ENCODE data around the gene SMIM11. TPM values are rescaled to one million over a fixed set of nuclear protein-coding genes. Genes with fewer than 3 reads are reported as not detected.
"Not testable (repeated sequence)": the region's sequence is repeated elsewhere in the genome, so short reads cannot be mapped to it uniquely, and the experiment has no call there.

The SMIM11 gene
- total RNA-seq, 2 experiments from 2014 or later = 14.5 to 15.6 TPM

DNA sequence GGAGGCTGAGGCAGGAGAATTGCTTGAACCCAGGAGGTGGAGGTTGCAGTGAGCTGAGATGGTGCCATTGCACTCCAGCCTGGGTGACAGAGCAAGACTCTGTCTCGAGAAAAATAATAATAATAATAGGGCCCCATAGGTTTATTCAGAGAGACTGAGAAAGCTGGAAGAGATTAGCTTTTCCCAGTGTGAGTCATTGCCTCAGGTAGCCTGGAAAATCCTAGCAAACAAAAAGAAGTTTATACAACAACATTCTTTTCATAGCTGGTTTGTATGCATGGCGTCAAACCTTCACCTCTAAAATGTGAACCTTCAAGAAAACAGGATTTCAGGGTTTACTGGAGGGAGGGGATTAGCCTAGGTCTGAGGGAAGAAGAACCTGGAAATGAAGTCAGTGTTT is 7.8 kb downstream of the SMIM11 start:
- DNase-seq; CTCF ChIA-PET; H3K36me3 Mint-ChIP-seq; H3K27me3 Mint-ChIP-seq; POLR2A ChIA-PET; H3K4me1 Mint-ChIP-seq (ENCODE audit: low read depth); intact Hi-C loops (cut with micrococcal nuclease); H3K9me3 Mint-ChIP-seq; H3K27ac Mint-ChIP-seq; H3K4me3 Mint-ChIP-seq: not testable (repeated sequence)

DNA sequence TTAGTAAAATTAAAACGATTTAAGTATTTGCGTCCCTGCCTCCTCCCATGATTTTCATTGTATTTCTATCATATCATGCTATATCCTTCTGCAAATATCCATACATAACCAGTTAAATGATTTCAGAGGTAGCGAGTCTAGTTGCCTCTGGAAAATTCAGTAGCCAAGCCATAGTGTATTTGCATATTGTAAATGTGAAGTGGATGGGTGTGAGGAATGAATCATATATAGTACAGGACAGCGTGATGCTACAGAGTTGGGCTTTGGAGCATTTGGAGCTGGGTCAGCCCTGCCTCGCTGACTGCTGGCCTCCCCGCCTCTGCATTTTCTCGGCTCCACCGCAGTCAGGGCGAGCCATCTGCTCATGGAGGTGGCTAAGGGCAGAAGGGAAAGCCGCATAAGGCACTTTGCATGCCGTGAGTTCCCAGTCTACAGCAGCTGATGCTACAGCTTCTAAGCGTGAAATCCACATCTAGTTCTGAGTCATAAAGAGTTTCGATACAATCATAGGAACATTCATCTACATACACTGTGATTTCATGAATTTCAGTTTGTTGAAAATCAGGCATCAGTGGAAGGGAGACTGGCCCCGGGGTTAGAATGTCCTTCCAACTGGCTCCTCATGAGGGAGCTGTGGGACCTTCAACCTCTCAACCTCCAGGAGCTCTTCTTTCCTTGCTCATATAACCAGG is 8.6 kb downstream of the SMIM11 start:
- H3K36me3 Mint-ChIP-seq; H3K4me1 Mint-ChIP-seq (ENCODE audit: low read depth); CTCF ChIA-PET; H3K4me3 Mint-ChIP-seq; H3K27me3 Mint-ChIP-seq; H3K9me3 Mint-ChIP-seq; DNase-seq; POLR2A ChIA-PET; intact Hi-C loops (cut with micrococcal nuclease); H3K27ac Mint-ChIP-seq: not testable (repeated sequence)

DNA sequence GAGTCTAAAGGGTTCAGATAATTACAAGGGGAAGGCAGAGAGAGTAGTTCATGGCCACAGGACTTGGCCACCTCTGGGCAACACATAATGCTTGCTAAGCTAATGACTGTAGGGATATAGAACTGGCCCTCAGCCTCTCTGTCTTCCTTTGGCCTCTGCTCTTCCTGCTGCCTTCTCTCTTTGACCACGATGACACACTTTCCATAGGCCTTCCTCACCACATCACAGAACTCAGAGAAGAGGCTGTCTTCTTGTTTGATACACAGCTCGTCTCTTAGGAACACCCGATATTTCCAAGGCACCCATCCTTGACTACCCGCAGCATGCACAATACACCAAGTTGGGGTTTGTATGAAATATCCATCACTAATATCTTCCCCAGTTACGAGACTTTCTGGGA is 25.2 kb downstream of the SMIM11 start:
- H3K9me3 Mint-ChIP-seq; intact Hi-C loops (cut with micrococcal nuclease); CTCF ChIA-PET; H3K4me3 Mint-ChIP-seq; POLR2A ChIA-PET; H3K27me3 Mint-ChIP-seq; H3K36me3 Mint-ChIP-seq; H3K27ac Mint-ChIP-seq; DNase-seq; H3K4me1 Mint-ChIP-seq (ENCODE audit: low read depth): not testable (repeated sequence)

DNA sequence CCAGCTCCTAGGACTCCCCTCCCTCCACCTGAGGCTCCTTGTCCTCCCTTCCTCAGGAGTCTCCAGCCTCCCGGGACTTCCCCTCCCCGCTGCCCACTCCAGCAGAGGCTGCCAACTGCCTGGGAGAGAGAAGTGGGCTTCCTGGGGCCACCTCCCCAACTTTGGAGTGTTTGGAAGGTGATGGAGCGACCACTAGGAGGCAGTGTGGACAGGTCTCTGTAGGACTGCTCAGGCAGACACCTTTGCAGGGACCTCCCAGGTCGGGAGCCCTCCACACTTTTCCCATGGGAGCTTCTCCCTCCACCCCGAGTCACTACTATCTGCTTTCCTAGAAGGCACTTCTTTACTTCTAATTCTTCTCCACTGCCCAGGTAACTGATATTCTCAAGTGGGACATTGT is 29.4 kb downstream of the SMIM11 start:
- H3K4me3 Mint-ChIP-seq; H3K27ac Mint-ChIP-seq; H3K9me3 Mint-ChIP-seq; H3K36me3 Mint-ChIP-seq; intact Hi-C loops (cut with micrococcal nuclease); DNase-seq; CTCF ChIA-PET; POLR2A ChIA-PET; H3K4me1 Mint-ChIP-seq (ENCODE audit: low read depth); H3K27me3 Mint-ChIP-seq: not testable (repeated sequence)

DNA sequence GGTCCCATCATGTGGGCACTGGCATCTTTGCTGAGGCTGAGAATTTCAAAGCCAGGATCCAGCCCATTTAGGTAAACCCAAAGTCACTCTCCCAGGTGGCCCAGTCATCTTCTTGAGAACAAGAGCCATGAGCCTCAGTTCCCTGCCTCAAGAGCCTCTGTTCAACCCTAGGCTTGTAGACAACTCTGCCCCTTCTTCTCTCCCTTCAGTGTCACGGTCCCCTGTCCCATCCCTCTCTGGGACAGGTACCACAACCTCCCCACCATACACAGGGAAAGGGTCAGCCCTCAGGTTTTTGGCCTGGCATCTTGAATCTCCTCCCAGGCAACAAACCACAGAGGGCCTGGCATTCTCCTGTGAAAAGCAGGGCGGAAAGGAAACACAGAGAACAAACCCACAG is 30.4 kb downstream of the SMIM11 start:
- H3K4me3 Mint-ChIP-seq; intact Hi-C loops (cut with micrococcal nuclease); H3K27ac Mint-ChIP-seq; H3K27me3 Mint-ChIP-seq; POLR2A ChIA-PET; H3K36me3 Mint-ChIP-seq; H3K9me3 Mint-ChIP-seq; H3K4me1 Mint-ChIP-seq (ENCODE audit: low read depth); CTCF ChIA-PET; DNase-seq: not testable (repeated sequence)

DNA sequence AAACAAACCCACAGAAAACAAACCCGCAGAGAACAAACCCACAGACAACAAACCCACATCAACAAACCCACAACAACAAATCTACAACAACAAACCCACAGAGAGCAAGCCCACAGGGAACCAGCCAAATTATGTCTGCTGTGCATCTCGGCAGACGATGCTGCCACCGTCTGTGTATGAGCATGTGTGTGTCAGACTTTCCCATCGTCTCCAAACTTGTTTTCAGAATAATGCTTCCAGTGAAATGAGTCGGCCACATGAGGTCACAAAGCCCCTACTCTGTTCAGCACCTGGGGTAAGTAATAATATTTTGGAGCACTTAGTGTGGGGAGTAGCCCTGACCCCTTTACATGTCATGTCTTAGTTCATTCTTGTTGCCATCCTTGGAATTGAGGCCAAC is 30.8 kb downstream of the SMIM11 start:
- POLR2A ChIA-PET; intact Hi-C loops (cut with micrococcal nuclease); H3K9me3 Mint-ChIP-seq; H3K27me3 Mint-ChIP-seq; H3K36me3 Mint-ChIP-seq; H3K4me1 Mint-ChIP-seq (ENCODE audit: low read depth); H3K4me3 Mint-ChIP-seq; CTCF ChIA-PET; DNase-seq; H3K27ac Mint-ChIP-seq: not testable (repeated sequence)

DNA sequence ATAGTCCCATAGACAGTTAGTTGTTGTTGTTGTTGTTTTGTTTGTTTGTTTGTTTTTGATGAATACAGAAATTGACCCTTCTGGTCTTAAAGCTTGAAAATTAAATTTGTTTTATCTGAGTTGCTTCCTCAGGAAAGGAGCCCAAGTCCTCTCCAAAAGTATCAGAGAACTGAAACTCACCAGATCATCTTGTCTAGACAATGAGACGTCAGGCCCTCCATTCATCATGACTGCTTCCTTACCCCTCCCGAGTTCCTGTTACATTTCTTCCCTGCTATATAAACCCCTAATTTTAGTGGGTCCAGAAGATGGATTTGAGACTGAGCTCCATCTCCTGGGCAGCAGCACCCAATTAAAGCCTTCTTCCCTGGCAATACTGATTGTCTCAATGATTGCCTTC is 31.4 kb downstream of the SMIM11 start:
- H3K27me3 Mint-ChIP-seq, H3K9me3 Mint-ChIP-seq: not testable (repeated sequence)

DNA sequence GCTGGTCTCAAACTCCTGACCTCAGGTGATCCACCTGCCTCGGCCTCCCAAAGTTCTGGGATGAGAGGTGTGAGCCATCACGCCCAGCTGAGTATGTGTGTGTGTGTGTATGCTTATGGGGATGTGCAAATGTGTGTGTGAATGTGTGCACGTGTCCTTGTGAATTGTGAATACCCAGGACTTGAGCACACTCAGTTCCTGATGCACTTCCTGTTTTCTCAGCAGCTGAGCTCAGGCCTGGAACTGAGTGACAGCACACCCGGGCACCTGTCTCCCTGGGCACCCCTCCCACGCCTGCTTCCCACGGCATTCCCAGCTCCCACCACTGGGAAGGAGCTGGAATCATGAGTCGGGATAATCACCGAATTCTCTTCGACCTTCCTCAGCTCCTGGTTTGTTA is 32.0 kb downstream of the SMIM11 start:
- POLR2A ChIA-PET; H3K9me3 Mint-ChIP-seq; intact Hi-C loops (cut with micrococcal nuclease); CTCF ChIA-PET; H3K4me3 Mint-ChIP-seq; H3K36me3 Mint-ChIP-seq; H3K27me3 Mint-ChIP-seq; DNase-seq; H3K27ac Mint-ChIP-seq; H3K4me1 Mint-ChIP-seq (ENCODE audit: low read depth): not testable (repeated sequence)

More for the DNA sequence above, 31.4 kb downstream of the SMIM11 start:
- POLR2A ChIA-PET; DNase-seq; intact Hi-C loops (cut with micrococcal nuclease); H3K4me1 Mint-ChIP-seq (ENCODE audit: low read depth); H3K27ac Mint-ChIP-seq; H3K4me3 Mint-ChIP-seq; CTCF ChIA-PET; H3K36me3 Mint-ChIP-seq: not testable (repeated sequence)

DNA sequence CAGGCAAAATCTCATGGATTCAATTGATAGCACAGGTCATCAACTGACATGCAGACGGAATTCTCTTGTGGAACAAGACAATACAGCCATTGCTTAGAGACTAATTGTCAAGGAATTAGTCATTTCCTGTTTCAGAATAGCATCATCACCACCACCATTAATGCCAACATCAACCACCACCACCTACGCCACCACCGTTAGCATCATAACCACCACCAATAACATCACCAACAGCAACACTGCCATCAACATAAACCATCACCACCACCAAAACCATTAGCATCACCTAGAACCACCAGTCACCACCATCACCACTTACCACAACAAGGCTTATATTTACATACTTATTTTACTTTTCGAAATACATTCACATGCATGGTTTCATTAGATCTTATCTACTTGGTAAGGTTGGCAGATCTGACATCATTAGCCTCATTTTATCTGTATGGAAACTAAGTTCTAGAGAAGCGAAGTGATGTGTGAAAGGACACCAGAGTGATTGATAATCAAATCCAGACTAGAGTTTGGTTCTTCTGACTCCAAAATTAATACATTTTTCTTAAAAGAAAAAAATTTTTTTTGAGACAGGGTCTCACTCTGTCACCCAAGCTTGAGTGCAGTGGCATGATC is 42.3 kb downstream of the SMIM11 start:
- CTCF ChIA-PET; H3K4me1 Mint-ChIP-seq (ENCODE audit: low read depth); POLR2A ChIA-PET: not testable (repeated sequence)

DNA sequence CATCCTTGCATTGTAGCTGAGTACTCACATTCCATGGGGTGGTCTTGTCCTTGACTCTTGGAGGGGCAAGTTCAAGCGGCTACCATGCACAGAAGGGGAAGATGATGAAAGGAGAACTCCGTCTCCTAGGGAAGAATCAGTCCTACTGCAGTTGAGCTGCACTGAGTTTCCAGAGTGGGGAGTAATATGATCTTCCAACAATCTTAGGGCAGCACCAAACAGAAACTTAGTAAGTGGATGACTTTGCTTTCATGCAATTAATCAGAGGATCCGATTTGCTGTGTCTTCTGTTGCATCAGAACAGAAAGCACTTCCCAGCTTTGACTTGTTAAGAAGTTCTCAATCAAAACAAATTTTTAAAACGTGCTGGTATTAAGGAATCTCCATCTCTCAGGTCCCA is 48.5 kb downstream of the SMIM11 start, which contains the start of gene SMIM34:
TSS of gene SMIM34 (minus strand) at position 147 of the 400 bp plus-strand sequence. CDS start at position 35, 112 bp downstream.
- DNase-seq; H3K27me3 Mint-ChIP-seq; H3K36me3 Mint-ChIP-seq; H3K4me3 Mint-ChIP-seq; H3K9me3 Mint-ChIP-seq; CTCF ChIA-PET; POLR2A ChIA-PET; H3K4me1 Mint-ChIP-seq (ENCODE audit: low read depth); intact Hi-C loops (cut with micrococcal nuclease); H3K27ac Mint-ChIP-seq: not testable (repeated sequence)

More for the DNA sequence above, 42.3 kb downstream of the SMIM11 start:
- H3K27me3 Mint-ChIP-seq; H3K36me3 Mint-ChIP-seq; H3K9me3 Mint-ChIP-seq; DNase-seq; H3K27ac Mint-ChIP-seq; intact Hi-C loops (cut with micrococcal nuclease); H3K4me3 Mint-ChIP-seq: not testable (repeated sequence)

DNA sequence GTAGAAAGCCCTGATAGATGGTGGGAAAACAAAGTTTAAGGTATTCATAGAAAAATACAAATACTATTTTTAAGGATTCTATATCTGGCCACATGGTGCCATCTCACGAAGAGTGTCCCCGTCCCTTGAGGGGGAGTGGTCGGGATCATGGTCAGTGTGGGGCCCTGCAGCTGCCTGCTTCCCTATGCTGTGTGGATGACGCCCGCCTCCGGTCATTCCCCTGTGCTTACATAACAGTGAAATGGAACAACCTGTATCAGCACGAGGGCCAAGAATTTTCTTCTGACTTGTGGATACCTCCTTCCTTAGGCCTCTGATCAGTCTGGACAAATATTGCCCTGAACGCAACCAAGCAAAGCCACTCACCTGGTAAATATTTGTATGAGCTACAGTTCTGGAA is 52.0 kb downstream of the SMIM11 start:
- intact Hi-C loops (cut with micrococcal nuclease); CTCF ChIA-PET; H3K9me3 Mint-ChIP-seq; POLR2A ChIA-PET; H3K4me1 Mint-ChIP-seq (ENCODE audit: low read depth); H3K36me3 Mint-ChIP-seq; H3K4me3 Mint-ChIP-seq; H3K27me3 Mint-ChIP-seq; DNase-seq; H3K27ac Mint-ChIP-seq: not testable (repeated sequence)

DNA sequence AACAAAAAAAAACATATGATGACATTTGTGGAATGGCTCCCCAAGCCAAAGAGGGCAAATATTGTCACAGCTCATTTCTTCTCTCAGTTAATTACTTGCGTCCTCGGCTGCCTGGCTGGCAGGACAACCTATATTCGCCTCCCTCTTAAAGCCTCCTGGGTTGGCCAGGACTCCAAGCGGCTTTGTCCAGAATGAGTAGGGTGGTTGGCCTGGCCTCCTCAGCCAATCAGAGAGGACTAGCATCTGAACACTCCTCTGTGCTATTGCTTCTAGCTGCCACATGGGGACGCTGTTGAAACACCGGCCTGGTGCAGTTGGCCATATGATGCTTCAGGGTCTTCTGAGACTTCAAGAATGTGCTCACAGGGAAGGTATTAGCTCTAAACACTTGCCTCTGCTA is 53.1 kb downstream of the SMIM11 start:
- POLR2A ChIA-PET, H3K4me3 Mint-ChIP-seq, CTCF ChIA-PET: not testable (repeated sequence)

DNA sequence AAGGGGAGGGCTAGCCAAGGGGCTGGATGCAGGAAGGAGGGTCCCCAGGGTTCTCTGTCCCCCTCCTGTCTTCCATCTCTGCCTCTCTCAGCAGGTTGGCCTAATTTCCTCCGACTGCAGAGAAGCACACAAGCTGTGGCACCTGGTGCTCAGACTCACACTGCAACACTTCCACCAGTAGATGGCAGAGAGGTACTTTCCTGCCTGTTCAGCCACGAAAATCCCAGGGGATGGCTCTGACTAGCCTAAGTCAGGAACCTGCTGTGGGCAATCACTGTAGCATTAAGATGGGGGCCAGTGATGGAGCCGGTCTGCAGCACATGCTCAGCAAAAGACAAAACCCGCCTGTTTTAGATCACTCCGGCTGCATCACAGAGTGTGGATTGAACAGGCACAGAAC is 54.4 kb downstream of the SMIM11 start:
- CTCF ChIA-PET; H3K27me3 Mint-ChIP-seq; H3K9me3 Mint-ChIP-seq; POLR2A ChIA-PET; H3K4me3 Mint-ChIP-seq; H3K4me1 Mint-ChIP-seq (ENCODE audit: low read depth); H3K27ac Mint-ChIP-seq; intact Hi-C loops (cut with micrococcal nuclease); DNase-seq; H3K36me3 Mint-ChIP-seq: not testable (repeated sequence)

More for the DNA sequence above, 53.1 kb downstream of the SMIM11 start:
- H3K27ac Mint-ChIP-seq; H3K9me3 Mint-ChIP-seq; intact Hi-C loops (cut with micrococcal nuclease); DNase-seq; H3K4me1 Mint-ChIP-seq (ENCODE audit: low read depth); H3K36me3 Mint-ChIP-seq; H3K27me3 Mint-ChIP-seq: not testable (repeated sequence)

Data from activated CD4-positive, alpha-beta memory T cell treated with anti-CD3 and anti-CD28 coated beads for 36 hours (primary cell).